SKM-1 (cell line): ENCODE results near the gene PTPRR.
A peak's percentile ranks its signal among the peaks of the same experiment; 100 is the strongest.

Experiments used
- DNase-seq: peaks from one replicate; lab custom pipeline; 2025; ENCODE audit not compliant: unreplicated experiment; lab: John Stamatoyannopoulos, UW

PTPRR gene

GRCh38 chr12:70609739-70610491 lies 310.6 kb downstream of the PTPRR start:
- peak; percentile 1 for DNase-seq

DNA sequence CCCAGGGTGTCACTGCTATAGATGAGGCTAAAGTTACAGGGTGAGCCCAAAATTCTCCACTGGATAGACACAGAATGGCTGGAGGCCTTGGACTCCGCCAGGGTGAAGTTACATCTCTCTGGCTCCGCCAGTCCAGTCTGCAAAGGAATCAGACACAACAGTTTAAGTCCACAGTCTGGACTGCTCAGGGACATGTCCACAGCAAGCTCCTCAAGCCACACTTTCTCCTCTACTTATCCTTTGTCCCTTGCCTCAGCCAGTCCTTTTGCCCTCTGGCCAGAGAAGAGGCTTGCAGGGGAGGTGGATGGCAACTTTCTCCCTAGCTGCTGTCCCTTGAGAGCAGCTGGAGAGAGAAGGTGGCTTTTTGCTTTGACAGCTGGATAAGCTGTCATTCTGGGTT lies 311.3 kb downstream of the PTPRR start:
- no peak for DNase-seq

GRCh38 chr12:70608184-70608583 lies 312.4 kb downstream of the PTPRR start:
- DNase-seq, result no peak

- no peak for DNase-seq
Measured at GRCh38 chr12:70607107-70607506, 313.4 kb downstream of the PTPRR start.

GRCh38 chr12:70605976-70606375 lies 314.6 kb downstream of the PTPRR start:
- no peak for DNase-seq

GRCh38 chr12:70604662-70605061 lies 315.9 kb downstream of the PTPRR start:
- DNase-seq, result no peak

DNA sequence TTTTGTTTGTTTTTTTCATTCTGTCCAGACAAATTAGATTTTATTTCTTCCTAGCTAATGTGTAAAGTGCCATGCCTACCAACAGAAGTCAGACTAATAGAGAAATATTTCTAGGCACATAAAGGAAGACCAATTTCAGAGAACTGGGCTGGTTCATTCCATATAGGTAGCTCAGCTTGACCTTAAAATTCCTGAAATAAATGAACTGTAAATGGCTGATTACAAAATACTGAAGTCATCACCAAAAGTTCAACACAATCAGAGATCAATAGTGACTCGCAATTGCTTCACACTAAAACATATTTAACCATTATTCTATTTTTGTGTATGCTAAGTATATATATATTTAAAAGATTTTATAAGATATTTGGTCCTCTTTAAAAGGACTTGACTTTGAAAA lies 317.5 kb downstream of the PTPRR start:
- DNase-seq, result no peak

DNA sequence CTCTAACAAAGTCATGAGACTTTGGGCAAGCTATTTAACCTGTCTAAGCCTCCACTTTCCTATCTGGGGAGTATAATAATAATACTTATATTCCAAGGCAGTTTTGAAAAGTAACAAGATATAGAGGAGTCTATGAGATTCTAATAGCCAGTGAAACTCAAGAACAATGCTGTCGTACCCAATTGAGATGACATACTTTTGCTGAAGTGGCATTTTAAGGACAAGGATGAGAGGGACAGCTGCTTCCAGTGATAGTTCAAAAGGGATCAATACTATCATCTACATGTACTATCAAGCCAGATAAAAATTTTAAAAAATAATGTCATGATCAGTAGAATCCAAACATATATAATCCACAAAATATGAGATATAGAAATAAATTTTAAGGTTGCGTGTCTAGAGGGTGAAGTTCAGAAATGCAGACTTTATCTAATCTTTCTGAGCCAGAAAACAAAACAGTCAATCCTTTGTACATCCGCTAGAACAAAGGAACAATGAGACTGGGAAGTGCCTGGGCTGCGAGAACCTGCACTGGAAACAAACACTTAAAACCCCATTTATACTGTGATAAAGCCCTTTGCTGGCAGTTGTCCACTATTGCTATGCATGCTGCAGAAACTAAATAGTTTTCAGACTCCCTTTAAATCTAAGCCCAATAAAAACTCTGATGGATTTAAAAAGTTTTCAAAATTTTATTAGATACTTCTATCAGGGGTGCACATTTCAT lies 321.9 kb downstream of the PTPRR start:
- no peak for DNase-seq

- no peak for DNase-seq
Measured at GRCh38 chr12:70592664-70593063, 327.9 kb downstream of the PTPRR start.

GRCh38 chr12:70590549-70591226 lies 329.9 kb downstream of the PTPRR start:
- no peak for DNase-seq

GRCh38 chr12:70590051-70590450 lies 330.5 kb downstream of the PTPRR start:
- DNase-seq, result peak; percentile 6
